ENCODE data around the gene FLNB. TPM values are rescaled to one million over a fixed set of nuclear protein-coding genes. Genes with fewer than 3 reads are reported as not detected.
A peak's percentile ranks its signal among the peaks of the same experiment; 100 is the strongest.
"Not testable (repeated sequence)": the region's sequence is repeated elsewhere in the genome, so short reads cannot be mapped to it uniquely, and the experiment has no call there.

Gene FLNB
- total RNA-seq, 1 donor from 2014 or later: 216 TPM

- DNase-seq (ENCODE audit: low spot score): no peak
- H3K9me3 Mint-ChIP-seq (ENCODE audit: unreplicated experiment): no peaks in the 10 kb centered on the region
- TF ChIP-seq, protein P1, sequence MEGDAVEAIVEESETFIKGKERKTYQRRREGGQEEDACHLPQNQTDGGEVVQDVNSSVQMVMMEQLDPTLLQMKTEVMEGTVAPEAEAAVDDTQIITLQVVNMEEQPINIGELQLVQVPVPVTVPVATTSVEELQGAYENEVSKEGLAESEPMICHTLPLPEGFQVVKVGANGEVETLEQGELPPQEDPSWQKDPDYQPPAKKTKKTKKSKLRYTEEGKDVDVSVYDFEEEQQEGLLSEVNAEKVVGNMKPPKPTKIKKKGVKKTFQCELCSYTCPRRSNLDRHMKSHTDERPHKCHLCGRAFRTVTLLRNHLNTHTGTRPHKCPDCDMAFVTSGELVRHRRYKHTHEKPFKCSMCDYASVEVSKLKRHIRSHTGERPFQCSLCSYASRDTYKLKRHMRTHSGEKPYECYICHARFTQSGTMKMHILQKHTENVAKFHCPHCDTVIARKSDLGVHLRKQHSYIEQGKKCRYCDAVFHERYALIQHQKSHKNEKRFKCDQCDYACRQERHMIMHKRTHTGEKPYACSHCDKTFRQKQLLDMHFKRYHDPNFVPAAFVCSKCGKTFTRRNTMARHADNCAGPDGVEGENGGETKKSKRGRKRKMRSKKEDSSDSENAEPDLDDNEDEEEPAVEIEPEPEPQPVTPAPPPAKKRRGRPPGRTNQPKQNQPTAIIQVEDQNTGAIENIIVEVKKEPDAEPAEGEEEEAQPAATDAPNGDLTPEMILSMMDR (IDR thresholded peaks at IDR 0.05; ENCODE audit: unreplicated experiment): no peak
- H3K27ac Mint-ChIP-seq (ENCODE audit: unreplicated experiment): no peak overlapping the region
- peaks cover 41% of the 10 kb centered on the region for H3K4me1 Mint-ChIP-seq (ENCODE audit: unreplicated experiment)
- H3K4me3 Mint-ChIP-seq (ENCODE audit: unreplicated experiment): no peak overlapping the region
- H3K36me3 Mint-ChIP-seq (ENCODE audit: low read depth, unreplicated experiment): peaks cover 4% of the 10 kb centered on the region
- peaks cover 1% of the 10 kb centered on the region for H3K27me3 Mint-ChIP-seq (ENCODE audit: unreplicated experiment)
Observed at GRCh38 chr3:58200121-58200709, 192.0 kb downstream of the FLNB start.

- peaks cover 1% of the 10 kb centered on the region for H3K27me3 Mint-ChIP-seq (ENCODE audit: unreplicated experiment)
- H3K4me3 Mint-ChIP-seq (ENCODE audit: unreplicated experiment): no peak overlapping the region
- peak overlapping the region; percentile 57 for H3K27ac Mint-ChIP-seq (ENCODE audit: unreplicated experiment)
- peaks cover 43% of the 10 kb centered on the region for H3K4me1 Mint-ChIP-seq (ENCODE audit: unreplicated experiment)
- no peak for DNase-seq (ENCODE audit: low spot score)
- TF ChIP-seq, protein P1 (IDR thresholded peaks at IDR 0.05; ENCODE audit: unreplicated experiment): no peak
- no peaks in the 10 kb centered on the region for H3K9me3 Mint-ChIP-seq (ENCODE audit: unreplicated experiment)
- H3K36me3 Mint-ChIP-seq (ENCODE audit: low read depth, unreplicated experiment): peaks cover 8% of the 10 kb centered on the region
Observed at GRCh38 chr3:58200846-58201355, 192.7 kb downstream of the FLNB start.

DNA sequence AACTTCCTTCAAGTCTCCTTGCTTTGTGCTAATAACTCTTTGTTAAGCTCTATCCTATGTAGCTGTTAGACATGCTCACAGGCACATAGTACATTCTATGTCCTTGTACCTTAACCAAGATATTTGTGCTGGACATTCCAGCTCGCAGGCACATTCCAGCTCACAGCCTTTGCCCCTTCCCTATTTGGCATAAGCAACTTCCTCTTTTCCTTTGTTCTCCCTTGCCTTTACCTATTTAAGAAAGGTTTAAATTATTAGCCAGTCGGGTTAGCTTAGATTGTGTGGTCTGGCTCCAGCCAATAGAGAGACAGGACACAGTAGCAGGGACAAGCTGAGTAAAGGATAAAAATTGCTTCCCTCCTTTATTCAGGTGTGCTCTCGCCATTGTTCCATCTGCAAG is 193.2 kb downstream of the FLNB start:
- H3K4me3 Mint-ChIP-seq (ENCODE audit: unreplicated experiment); H3K36me3 Mint-ChIP-seq (ENCODE audit: low read depth, unreplicated experiment); DNase-seq (ENCODE audit: low spot score); H3K27me3 Mint-ChIP-seq (ENCODE audit: unreplicated experiment); H3K9me3 Mint-ChIP-seq (ENCODE audit: unreplicated experiment): not testable (repeated sequence)
- Mint-ChIP-seq H3K27ac (ENCODE audit: unreplicated experiment) (peak overlapping the region; percentile 57), H3K4me1 (ENCODE audit: unreplicated experiment) (peaks cover 43% of the 10 kb centered on the region)

DNA sequence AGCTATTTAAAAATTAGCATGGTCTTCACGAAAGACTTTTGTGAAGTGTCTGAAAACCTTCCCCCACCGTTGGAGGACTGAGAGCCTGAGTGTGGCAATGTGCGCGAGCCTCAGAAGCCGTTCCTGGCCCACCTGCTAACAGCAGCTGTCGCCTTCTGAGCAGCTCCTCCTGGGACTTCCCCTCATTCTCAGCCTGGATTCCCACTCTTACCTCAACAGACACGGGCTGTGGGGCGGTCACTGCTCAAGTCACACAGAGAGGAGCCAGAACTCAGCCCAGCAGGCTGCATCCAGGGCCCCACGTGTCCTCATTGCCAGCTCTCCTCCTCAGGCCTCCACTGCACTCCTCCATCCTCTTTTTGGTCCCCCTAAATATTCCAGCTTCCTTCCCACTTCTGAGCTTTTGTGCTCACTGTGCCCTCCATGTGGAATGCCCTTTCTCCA is 194.7 kb downstream of the FLNB start:
- H3K9me3 Mint-ChIP-seq (ENCODE audit: unreplicated experiment): no peaks in the 10 kb centered on the region
- peaks cover 1% of the 10 kb centered on the region for H3K27me3 Mint-ChIP-seq (ENCODE audit: unreplicated experiment)
- no peak overlapping the region for H3K4me3 Mint-ChIP-seq (ENCODE audit: unreplicated experiment)
- DNase-seq (ENCODE audit: low spot score): no peak
- H3K36me3 Mint-ChIP-seq (ENCODE audit: low read depth, unreplicated experiment): peaks cover 8% of the 10 kb centered on the region
- TF ChIP-seq, protein P1 (IDR thresholded peaks at IDR 0.05; ENCODE audit: unreplicated experiment): no peak
- H3K4me1 Mint-ChIP-seq (ENCODE audit: unreplicated experiment): peaks cover 40% of the 10 kb centered on the region
- H3K27ac Mint-ChIP-seq (ENCODE audit: unreplicated experiment): no peak overlapping the region

GRCh38 chr3:58203541-58203940 is 195.3 kb downstream of the FLNB start:
- Mint-ChIP-seq H3K4me3 (ENCODE audit: unreplicated experiment) (no peak overlapping the region), H3K36me3 (ENCODE audit: low read depth, unreplicated experiment) (peaks cover 8% of the 10 kb centered on the region), H3K27ac (ENCODE audit: unreplicated experiment) (no peak overlapping the region), H3K9me3 (ENCODE audit: unreplicated experiment) (no peaks in the 10 kb centered on the region), H3K4me1 (ENCODE audit: unreplicated experiment) (peaks cover 33% of the 10 kb centered on the region), H3K27me3 (ENCODE audit: unreplicated experiment) (peaks cover 1% of the 10 kb centered on the region)
- DNase-seq (ENCODE audit: low spot score): no peak
- TF ChIP-seq, protein P1 (IDR thresholded peaks at IDR 0.05; ENCODE audit: unreplicated experiment): no peak

All from endothelial cell (in vitro differentiated cells).